ENCODE data around the gene PTP4A1.
"Not testable (repeated sequence)": the region's sequence is repeated elsewhere in the genome, so short reads cannot be mapped to it uniquely, and the experiment has no call there.

GRCh38 chr6:63585652-63586051 lies 13.4 kb downstream of the PTP4A1 start:
- TF ChIP-seq, protein P1, sequence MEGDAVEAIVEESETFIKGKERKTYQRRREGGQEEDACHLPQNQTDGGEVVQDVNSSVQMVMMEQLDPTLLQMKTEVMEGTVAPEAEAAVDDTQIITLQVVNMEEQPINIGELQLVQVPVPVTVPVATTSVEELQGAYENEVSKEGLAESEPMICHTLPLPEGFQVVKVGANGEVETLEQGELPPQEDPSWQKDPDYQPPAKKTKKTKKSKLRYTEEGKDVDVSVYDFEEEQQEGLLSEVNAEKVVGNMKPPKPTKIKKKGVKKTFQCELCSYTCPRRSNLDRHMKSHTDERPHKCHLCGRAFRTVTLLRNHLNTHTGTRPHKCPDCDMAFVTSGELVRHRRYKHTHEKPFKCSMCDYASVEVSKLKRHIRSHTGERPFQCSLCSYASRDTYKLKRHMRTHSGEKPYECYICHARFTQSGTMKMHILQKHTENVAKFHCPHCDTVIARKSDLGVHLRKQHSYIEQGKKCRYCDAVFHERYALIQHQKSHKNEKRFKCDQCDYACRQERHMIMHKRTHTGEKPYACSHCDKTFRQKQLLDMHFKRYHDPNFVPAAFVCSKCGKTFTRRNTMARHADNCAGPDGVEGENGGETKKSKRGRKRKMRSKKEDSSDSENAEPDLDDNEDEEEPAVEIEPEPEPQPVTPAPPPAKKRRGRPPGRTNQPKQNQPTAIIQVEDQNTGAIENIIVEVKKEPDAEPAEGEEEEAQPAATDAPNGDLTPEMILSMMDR (IDR thresholded peaks at IDR 0.05; ENCODE audit: low read depth, low read length, poor library complexity, severe bottlenecking): not testable (repeated sequence)
- not testable (repeated sequence) for TF ChIP-seq EZH2phosphoT487 (IDR thresholded peaks at IDR 0.05; ENCODE audit: borderline replicate concordance, low read length)
